Measurements from ENCODE around the gene KLHL28.

Gene KLHL28

GRCh38 chr14:44961554-44962333 is at the start of gene KLHL28, which contains the start of gene TOGARAM1:
KLHL28 (minus strand) TSS chr14:44961947; CDS start chr14:44945928, 16,019 bp downstream.
TOGARAM1 (plus strand) TSS chr14:44962190; CDS start chr14:44962422, 232 bp downstream.
- DNase-seq = peak; percentile 94

GRCh38 chr14:45003924-45004323 is 42.2 kb upstream of the KLHL28 start:
- no peak for DNase-seq

- DNase-seq = no peak
Observed at GRCh38 chr14:44995770-44996294, 34.1 kb upstream of the KLHL28 start.

GRCh38 chr14:44995196-44995595 is 33.4 kb upstream of the KLHL28 start:
- no peak for DNase-seq

GRCh38 chr14:44990533-44990932 is 28.8 kb upstream of the KLHL28 start:
- DNase-seq = no peak

- no peak for DNase-seq
Observed at GRCh38 chr14:44989497-44990440, 28.0 kb upstream of the KLHL28 start.

- no peak for DNase-seq
Observed at GRCh38 chr14:44988694-44989093, 26.9 kb upstream of the KLHL28 start.

GRCh38 chr14:44982594-44982993 is 20.8 kb upstream of the KLHL28 start:
- no peak for DNase-seq

- no peak for DNase-seq
Observed at GRCh38 chr14:44981198-44981597, 19.5 kb upstream of the KLHL28 start.

GRCh38 chr14:44979740-44980356 is 18.1 kb upstream of the KLHL28 start:
- DNase-seq = no peak

GRCh38 chr14:44979273-44979672 is 17.5 kb upstream of the KLHL28 start:
- DNase-seq = no peak

- DNase-seq = no peak
Observed at GRCh38 chr14:44971459-44971858, 9.7 kb upstream of the KLHL28 start.

GRCh38 chr14:44970907-44971306 is 9.2 kb upstream of the KLHL28 start:
- DNase-seq = no peak

GRCh38 chr14:44968714-44969113 is 7.0 kb upstream of the KLHL28 start:
- no peak for DNase-seq

- DNase-seq = no peak
Observed at GRCh38 chr14:44966601-44967336, 5.0 kb upstream of the KLHL28 start.

- DNase-seq = no peak
Observed at GRCh38 chr14:44963775-44964380, 2.1 kb upstream of the KLHL28 start.

- DNase-seq = no peak
Observed at GRCh38 chr14:44963044-44963528, 1.3 kb upstream of the KLHL28 start.

- DNase-seq = peak; percentile 41
Observed at GRCh38 chr14:44962334-44963043, 742 bp upstream of the KLHL28 start.

GRCh38 chr14:44961151-44961553 is 595 bp downstream of the KLHL28 start:
- peak; percentile 64 for DNase-seq

GRCh38 chr14:44960646-44961045 is 1.1 kb downstream of the KLHL28 start:
- no peak for DNase-seq

GRCh38 chr14:44960146-44960545 is 1.6 kb downstream of the KLHL28 start:
- no peak for DNase-seq
